GM18868 (cell line): ENCODE results near the gene PPP1R9B.

Experiments used
- ATAC-seq: cut with Tn5 transposase; IDR thresholded peaks from one replicate; pipeline ENCODE4 v1.9.1; 2021; ENCODE audit warnings: mild to moderate bottlenecking, moderate library complexity; ENCODE audit not compliant: unreplicated experiment

The PPP1R9B gene

DNA sequence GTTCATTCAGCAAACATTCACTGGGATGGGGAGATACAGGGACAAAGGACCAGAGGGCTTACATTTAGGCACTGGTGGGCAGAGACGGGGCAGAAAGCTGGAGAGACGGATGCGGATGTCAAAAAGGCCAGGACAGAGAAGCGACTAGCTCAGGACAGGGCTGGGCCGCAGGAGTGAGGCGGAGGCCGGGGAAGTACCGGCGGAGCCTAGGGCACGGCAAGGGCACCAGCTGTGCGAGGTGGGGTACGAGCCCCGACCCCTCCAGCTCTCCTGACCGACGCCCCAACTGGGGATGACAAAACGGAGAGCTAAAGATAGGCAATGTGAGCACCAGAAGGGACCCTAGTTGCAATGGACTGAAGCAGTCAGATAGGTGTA lies 11.4 kb upstream of the PPP1R9B start:
- peak; percentile 3 for ATAC-seq

DNA sequence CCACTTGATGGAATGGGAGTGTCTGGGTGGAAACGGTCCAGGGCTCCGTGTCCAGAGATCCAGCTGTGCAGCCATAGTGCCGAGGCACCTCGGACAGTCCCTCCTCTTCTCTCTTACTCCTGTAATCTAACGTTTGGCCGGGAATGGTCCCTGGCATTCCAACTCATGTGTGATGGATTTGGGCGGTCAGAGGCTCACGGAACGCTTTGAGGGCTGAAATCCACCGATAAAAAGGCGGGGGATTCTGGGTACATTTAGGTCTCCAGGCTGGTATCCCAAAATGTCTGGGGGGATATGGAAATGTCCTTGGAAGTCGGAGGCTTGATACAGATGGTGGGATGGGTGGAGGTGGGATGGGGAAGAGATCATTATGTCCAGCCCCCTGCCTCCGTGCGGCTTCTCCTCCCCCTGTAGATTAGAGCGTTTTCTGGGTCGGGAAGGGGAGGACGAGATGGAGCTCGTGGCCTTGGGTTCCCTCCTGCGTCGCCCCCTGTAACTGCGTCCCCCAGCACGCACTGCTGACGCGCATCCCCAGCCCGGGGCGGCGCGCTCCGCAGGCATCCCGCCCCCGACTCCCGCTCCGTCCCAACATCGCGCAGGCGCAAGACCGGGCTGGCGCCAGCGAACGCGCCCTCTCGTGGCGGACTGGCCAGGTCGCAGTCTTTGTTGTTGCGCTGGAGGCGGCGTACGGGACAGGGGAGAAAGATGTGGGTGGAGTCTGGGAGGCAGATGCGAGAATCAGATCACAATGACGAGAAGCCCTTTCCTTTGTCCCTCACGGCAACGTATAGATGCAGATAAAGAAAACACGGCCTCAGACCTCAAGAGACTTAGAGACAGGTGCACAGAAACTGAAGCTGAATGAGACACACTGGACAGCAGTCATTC lies 10.8 kb upstream of the PPP1R9B start:
- ATAC-seq = peak; percentile 80

- no peak for ATAC-seq
Observed at GRCh38 chr17:50157891-50158290, 7.4 kb upstream of the PPP1R9B start.

GRCh38 chr17:50155115-50155819 lies 4.8 kb upstream of the PPP1R9B start:
- no peak for ATAC-seq

DNA sequence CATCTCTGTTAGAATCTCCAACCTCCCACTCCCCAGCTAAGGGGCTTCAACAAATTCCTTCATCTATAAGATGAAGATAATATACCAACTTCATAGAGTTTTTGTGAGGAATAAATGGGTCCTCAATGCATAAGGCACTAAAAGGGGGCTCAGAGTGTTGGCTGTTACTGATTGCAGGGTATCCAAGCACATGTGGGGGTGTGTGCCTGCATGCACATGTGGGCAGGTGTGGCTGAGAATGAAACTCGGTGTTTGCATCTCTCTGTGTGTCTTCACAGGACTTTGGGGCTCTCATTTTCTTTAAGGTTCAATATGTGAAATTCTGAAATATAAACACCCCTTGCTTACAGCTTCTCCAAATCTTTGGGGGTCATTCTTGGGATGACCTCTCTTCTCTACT lies 4.1 kb upstream of the PPP1R9B start:
- ATAC-seq = no peak

- ATAC-seq = no peak
Observed at GRCh38 chr17:50153650-50154575, 3.4 kb upstream of the PPP1R9B start.

GRCh38 chr17:50152736-50153135 lies 2.3 kb upstream of the PPP1R9B start:
- no peak for ATAC-seq

DNA sequence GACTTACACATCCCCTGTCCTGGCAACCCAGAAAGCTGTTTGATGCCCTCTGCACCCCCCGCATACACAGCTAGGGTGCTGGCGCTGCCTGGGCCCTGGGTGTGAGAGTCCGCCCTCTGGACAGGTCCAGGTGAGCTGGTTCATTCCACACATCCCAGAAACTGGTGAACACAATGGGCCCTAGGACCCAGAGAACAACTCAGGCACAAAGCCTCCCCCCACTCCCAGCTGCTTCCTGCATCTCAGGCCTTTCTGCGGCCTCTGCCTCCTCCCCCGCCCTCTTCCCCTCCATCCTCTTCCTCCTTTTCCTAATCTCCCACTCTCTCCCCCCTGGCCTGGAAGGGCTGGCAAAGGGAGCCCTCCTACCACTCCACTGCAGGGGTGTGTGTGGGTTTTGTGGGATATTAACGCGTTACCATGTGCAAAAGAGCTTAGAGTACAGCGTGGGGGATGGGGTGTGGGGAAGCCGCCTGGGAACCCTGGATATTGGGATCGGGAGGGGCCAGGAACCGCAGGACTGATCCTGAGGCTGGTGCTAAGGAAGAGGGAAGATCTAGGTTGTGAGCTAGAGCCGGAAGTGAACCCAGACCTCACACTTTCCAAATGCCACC lies 1.6 kb upstream of the PPP1R9B start:
- peak; percentile 19 for ATAC-seq

- ATAC-seq = peak; percentile 41
Observed at GRCh38 chr17:50151041-50151936, 812 bp upstream of the PPP1R9B start.

DNA sequence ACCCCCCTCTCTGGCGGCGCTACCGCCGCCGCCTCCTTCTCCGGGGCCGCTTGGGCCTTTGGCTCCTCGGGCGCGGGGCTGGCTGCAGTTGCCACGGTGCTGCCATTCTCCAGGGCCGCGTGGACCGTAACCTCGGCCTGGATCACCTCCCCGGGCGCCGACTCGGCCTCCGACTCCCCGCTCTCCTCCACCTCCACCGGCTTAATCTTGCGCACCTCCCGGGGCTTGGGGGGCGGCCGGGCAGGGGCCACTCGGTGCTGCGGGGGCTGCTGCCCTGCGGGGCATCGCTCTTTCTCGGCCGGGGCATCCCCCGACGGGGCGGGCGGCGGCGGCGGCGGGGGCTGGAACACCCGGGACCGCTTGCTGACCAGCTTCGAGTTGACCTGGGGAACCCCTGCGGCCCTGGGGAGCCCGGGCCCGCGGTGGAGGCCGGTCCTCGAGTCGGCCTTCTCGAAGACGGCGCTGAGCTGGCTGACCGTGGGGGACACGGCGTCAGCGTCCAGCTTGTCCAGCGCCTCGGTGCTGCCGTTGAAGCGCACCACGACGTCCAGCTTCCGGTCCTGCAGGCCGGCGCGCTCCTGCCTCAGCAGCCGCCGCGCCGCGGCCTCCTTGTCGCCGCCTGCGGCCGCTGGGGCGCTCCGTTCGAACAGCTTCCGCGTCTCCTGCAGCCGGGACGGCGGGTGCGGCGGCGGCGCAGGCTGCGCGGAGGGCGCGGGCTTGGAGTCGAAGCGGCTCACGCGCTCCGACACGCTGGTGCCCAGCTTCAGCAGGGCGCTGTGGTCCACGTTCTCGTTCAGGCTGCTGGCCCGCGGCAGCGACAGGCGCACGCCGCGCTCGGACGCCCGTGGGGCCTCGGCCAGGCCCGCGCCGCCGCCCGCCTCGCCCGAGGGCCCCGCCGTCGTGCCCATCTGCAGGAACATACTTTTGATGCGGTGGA lies 792 bp downstream of the PPP1R9B start:
- ATAC-seq = no peak

- ATAC-seq = no peak
Observed at GRCh38 chr17:50149091-50149416, 1.4 kb downstream of the PPP1R9B start.

- peak; percentile 47 for ATAC-seq
Observed at GRCh38 chr17:50148226-50149090, 2.0 kb downstream of the PPP1R9B start.

GRCh38 chr17:50147841-50148225 lies 2.6 kb downstream of the PPP1R9B start:
- ATAC-seq = peak; percentile 1

DNA sequence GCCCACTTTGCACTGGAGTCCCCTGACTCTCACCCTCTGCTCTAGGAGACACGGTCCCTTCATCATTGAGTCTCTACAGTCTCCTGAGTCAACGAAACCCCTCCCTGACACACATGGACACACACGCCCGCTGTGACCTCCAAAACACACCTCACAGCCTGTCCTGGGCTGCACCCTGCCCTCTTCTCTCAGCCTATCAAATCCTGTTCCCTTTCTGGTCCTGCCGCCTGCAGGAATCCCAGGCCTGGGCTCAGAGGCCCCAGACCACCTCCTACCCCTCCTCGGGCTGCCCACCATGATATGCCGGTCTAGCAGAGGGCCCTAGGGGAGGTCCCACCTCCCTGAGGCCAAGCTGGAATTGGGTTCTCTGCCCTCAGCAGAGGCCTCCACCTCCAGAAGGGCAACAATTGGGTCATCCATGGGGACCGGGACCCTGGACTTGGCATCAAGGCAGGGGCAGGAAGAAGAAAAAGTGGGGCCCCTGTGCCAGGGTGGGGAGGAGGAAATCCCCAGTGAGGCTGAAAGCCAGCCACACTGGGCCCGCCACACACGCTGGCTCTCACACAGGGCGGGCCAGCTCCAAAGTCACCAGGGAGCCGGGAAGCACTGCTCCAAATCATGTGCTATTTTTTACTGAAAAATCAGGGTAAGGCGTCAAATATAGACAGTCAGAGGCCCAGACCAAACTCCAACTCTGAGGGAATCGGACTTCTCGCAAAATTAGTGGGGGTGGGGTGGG lies 3.4 kb downstream of the PPP1R9B start:
- ATAC-seq = no peak

DNA sequence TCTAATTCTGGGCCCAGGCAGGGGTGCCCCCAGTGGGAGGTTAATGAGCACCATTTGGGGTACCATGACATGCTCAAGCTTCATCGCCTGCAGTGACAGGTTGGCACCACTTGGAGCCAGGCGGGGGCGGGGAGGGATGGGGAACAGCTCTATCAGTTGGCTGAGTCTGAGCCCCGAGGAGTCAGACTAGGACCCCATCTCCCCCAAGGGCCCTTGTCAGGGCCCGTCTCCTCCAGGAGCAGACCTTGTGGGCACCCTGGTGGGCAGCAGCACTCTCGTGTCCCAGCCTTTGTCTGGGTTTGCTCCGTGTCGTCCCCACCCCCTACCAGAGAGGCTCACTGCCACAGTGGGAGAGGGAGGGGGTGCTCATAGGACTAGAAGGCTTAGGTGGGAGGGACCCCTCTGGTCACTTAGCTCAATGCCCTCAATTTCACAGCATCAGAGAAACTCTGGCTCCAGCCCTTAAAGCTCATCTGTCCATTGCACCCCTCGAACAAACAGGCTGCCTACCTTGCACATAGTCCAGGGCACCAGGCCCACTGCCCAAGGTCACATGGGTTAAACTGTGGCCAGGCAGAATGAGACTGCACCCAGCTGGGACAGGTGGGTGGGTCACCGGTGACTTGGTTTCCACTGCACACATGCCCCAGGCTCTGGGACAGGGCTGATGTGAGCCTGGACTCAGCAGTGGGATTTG lies 4.1 kb downstream of the PPP1R9B start:
- no peak for ATAC-seq

- ATAC-seq = no peak
Observed at GRCh38 chr17:50145532-50146229, 4.8 kb downstream of the PPP1R9B start.
